Adrenal gland (tissue), 12 donors: ENCODE measurements around the gene RBM33. TPM values are rescaled to one million over a fixed set of nuclear protein-coding genes. Genes with fewer than 3 reads are reported as not detected.

Experiments
- DNase-seq, 7 donors: peaks; one replicate each; pipeline ENCODE4 v3.0.0-alpha.2; 2019 to 2020
- H3K27ac ChIP-seq, 5 donors: fragments of 200-600 bp; sonication (generic) in 4 of 5; 1 replicate in 3 of 5; 2 replicates in 2 of 5; pipeline versions ENCODE4 v1.5.1 to v1.8.0; 2016 to 2020; ENCODE audit warnings: mild to moderate bottlenecking in 1 of 5
- H3K27me3 ChIP-seq: fragments of 200-600 bp; 2 replicates; pipeline ENCODE4 v1.8.0; 2021
- H3K36me3 ChIP-seq, 2 donors: fragments of 200-600 bp; replicated peaks in 1 of 2; 1 replicate in 1 of 2; 2 replicates in 1 of 2; pipeline versions ENCODE4 v1.5.1 to v1.8.0; 2018 to 2022
- H3K4me1 ChIP-seq, 2 donors: fragments of 200-600 bp; replicated peaks in 1 of 2; 1 replicate in 1 of 2; 2 replicates in 1 of 2; pipeline versions ENCODE4 v1.5.1 to v1.8.0; 2018 to 2021
- H3K4me3 ChIP-seq, 4 donors: fragments of 200-600 bp; sonication (generic) in 3 of 4; one replicate each; pipeline ENCODE4 v1.5.1; 2016 to 2018
- H3K9me3 ChIP-seq, 3 donors: fragments of 200-600 bp; sonication (generic) in 1 of 3; replicated peaks in 1 of 3; 1 replicate in 2 of 3; 2 replicates in 1 of 3; pipeline versions ENCODE4 v1.5.1 to v1.8.0; 2016 to 2021
- POLR2A ChIP-seq, 2 donors: fragments of 450-650 bp; IDR thresholded peaks; one replicate each; pipeline ENCODE4 v1.6.1; 2017; ENCODE audit warnings: antibody characterized with exemption in 2 of 2, mild to moderate bottlenecking in 2 of 2, moderate library complexity in 1 of 2
- WGBS, 4 donors: extraction: QIAGEN DNeasy Blood & Tissue Kit in 2 of 4; methylation state at CpG; one replicate each; pipeline versions ENCODE4 v1.1.5 to v1.1.7; 2013 to 2017; 5-methylcytosine and 5-hydroxymethylcytosine counted together
- intact Hi-C, 2 donors: fragments of 100-400 bp; cut with DNase I; formaldehyde crosslinking; loops; one replicate each; pipeline versions ENCODE4 v1.14.1 to v1.15.0; 2022 to 2023
- polyA plus RNA-seq, 3 donors: library from polyadenylated mRNA; stranded (reverse); fragments of 200-250 nt in 2 of 3; fragments of 350-450 nt in 1 of 3; fragmentation: Illumina TruSeq in 1 of 3; extraction: RNeasy Lipid Tissue Mini Kit (QIAGEN cat#74804) in 1 of 3; gene quantifications; one replicate each; pipeline ENCODE4 v1.2.3, GENCODE V29; 2013 to 2014
- total RNA-seq, 9 donors: library from RNA; depleted of rRNA in 4 of 9; stranded (reverse); fragments of >200 nt in 4 of 9; fragments of 120-200 nt in 1 of 9; fragmentation: NEBNext Ultra II Directional in 1 of 9; extraction: Animal tissue kit (Norgen Biotek cat#: 25700) in 1 of 9; gene quantifications; one replicate each; pipeline versions ENCODE4 v1.1.0 to v1.2.4, GENCODE V29; 2013 to 2023
- TF ChIP-seq, protein P1 (sequence below), 6 experiments: fragments of 450-650 bp in 4 of 6; fragments of 200-600 bp in 2 of 6; sonication (generic) in 1 of 6; IDR thresholded peaks; 1 replicate in 5 of 6; 2 replicates in 1 of 6; pipeline versions ENCODE4 v1.5.1 to v1.8.0; 2016 to 2021; ENCODE audit warnings: antibody characterized with exemption in 6 of 6, mild to moderate bottlenecking in 2 of 6, moderate library complexity in 1 of 6
- donor health status: healthy with polysubstance abuse.
- donor health status: Bipolar disorder and iron deficiency.
- donor health status: DM: yes; HTN: yes; CAD: no.
- donor health status: DM: no; HTN: no; CAD: no.
- donor health status: DM: no; HTN: no; CAD: no.
- donor health status: DM: yes; HTN: yes; CAD: no.

The RBM33 gene
- total and polyA plus RNA-seq, 12 donors = 10.3 to 57.1 (median 36.9) TPM

DNA sequence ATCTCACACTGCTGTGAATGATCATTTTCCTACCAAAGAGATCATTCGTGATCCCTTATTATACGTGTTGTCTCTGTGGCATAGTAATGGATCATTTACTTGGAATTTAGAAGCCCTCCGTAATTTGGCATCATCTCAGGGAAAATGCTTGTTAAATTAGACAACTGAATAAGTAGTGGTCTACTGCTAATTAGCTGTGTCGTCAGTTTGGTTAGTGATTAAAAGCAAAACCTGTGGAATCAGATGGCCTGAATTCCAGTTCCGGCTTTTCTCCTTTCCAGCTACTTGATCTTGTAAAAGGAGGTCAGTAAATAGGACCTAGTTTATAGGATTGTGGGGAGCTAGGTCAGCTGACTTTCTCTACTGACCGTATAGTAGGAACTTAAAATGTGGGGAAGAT is 65.6 kb downstream of the RBM33 start:
- intact Hi-C loops = loop anchor here in 1 of 2 donors (10.0 kb wide), 1 partner anchor 65 kb away; the partner anchor contains the start of gene RBM33
- no peaks in the 10 kb centered on the region for H3K27me3 ChIP-seq
- no peak overlapping the region for H3K4me3 ChIP-seq
- WGBS, 4 donors = 84 to 93% (median 89%) methylated on average over 6 of the region's 6 CpGs
- no peak overlapping the region for H3K27ac ChIP-seq
- H3K9me3 ChIP-seq = no peaks in the 10 kb centered on the region
- TF ChIP-seq, protein P1, sequence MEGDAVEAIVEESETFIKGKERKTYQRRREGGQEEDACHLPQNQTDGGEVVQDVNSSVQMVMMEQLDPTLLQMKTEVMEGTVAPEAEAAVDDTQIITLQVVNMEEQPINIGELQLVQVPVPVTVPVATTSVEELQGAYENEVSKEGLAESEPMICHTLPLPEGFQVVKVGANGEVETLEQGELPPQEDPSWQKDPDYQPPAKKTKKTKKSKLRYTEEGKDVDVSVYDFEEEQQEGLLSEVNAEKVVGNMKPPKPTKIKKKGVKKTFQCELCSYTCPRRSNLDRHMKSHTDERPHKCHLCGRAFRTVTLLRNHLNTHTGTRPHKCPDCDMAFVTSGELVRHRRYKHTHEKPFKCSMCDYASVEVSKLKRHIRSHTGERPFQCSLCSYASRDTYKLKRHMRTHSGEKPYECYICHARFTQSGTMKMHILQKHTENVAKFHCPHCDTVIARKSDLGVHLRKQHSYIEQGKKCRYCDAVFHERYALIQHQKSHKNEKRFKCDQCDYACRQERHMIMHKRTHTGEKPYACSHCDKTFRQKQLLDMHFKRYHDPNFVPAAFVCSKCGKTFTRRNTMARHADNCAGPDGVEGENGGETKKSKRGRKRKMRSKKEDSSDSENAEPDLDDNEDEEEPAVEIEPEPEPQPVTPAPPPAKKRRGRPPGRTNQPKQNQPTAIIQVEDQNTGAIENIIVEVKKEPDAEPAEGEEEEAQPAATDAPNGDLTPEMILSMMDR (IDR thresholded peaks at IDR 0.05) = no peak
- no peak for TF ChIP-seq POLR2A (IDR thresholded peaks at IDR 0.05)
- DNase-seq = no peak
- peaks cover 0 to 1% of the 10 kb centered on the region in 2 donors for H3K4me1 ChIP-seq
- peaks cover 0 to 53% of the 10 kb centered on the region in 2 donors for H3K36me3 ChIP-seq

DNA sequence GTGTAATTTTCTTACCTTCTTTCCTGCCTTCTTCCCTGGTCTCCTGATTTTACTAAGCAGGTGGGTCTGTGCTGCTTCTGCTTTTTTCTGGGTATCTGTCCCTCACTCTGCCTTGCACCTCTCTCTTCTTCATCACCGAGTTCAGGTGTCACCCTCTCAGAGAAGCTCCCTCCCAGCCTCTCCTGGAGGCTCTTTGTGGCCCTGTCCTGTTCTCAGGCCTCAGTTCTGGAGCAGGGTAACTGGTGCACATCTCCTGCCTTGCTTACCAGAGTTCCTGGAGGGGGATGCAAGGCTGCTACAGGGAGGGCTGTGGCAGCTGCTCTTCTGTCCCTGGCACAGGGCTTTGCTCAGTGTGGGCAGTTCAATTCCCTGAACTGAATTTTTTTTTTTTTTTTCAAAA is 66.1 kb downstream of the RBM33 start:
- TF ChIP-seq, protein P1 (IDR thresholded peaks at IDR 0.05) = no peak
- TF ChIP-seq POLR2A (IDR thresholded peaks at IDR 0.05) = no peak
- H3K36me3 ChIP-seq = peaks cover 0 to 53% of the 10 kb centered on the region in 2 donors
- WGBS, 4 donors = 86 to 92% (median 87%) methylated on average over 1 of the region's 1 CpG

DNA sequence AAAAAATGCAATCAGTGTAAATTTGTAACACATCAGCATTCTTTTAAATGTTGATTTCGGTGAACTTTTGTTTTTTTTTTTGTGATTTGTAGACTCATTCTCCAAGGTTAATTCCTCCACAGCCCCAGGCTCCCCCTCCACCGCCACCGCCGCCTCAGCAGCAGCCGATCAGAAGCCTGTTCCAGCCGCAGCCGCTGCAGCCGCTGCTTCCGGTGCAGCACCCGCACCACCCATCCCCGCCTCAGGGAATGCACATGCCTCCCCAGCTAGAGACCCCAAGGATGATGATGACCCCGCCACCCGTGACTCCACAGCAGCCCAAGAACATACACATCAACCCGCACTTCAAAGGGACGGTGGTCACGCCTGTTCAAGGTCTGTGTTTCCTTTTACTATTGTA is 66.6 kb downstream of the RBM33 start:
- 54 to 86% (median 65%) methylated on average over 16 of the region's 16 CpGs for WGBS, 4 donors
- H3K9me3 ChIP-seq = no peaks in the 10 kb centered on the region
- H3K27ac ChIP-seq = no peak overlapping the region
- peaks cover 0 to 53% of the 10 kb centered on the region in 2 donors for H3K36me3 ChIP-seq
- peaks cover 0 to 6% of the 10 kb centered on the region in 2 donors for H3K4me1 ChIP-seq
- DNase-seq = peak in 2 of 7 donors; percentile 32 to 35
- no peaks in the 10 kb centered on the region for H3K27me3 ChIP-seq
- no peak overlapping the region for H3K4me3 ChIP-seq
- no peak for TF ChIP-seq POLR2A (IDR thresholded peaks at IDR 0.05)
- TF ChIP-seq, protein P1 (IDR thresholded peaks at IDR 0.05) = no peak
- intact Hi-C loops = loop anchor here in 1 of 2 donors (10.0 kb wide), 1 partner anchor 66 kb away; the partner anchor contains the start of gene RBM33

More for the DNA sequence above, 66.1 kb downstream of the RBM33 start:
- Histone ChIP-seq H3K4me3 (no peak overlapping the region), H3K27ac (no peak overlapping the region), H3K4me1 (peaks cover 0 to 6% of the 10 kb centered on the region in 2 donors), H3K27me3 (no peaks in the 10 kb centered on the region), H3K9me3 (no peaks in the 10 kb centered on the region)
- intact Hi-C loops = loop anchor here in 1 of 2 donors (10.0 kb wide), 1 partner anchor 66 kb away; the partner anchor contains the start of gene RBM33
- DNase-seq = no peak

DNA sequence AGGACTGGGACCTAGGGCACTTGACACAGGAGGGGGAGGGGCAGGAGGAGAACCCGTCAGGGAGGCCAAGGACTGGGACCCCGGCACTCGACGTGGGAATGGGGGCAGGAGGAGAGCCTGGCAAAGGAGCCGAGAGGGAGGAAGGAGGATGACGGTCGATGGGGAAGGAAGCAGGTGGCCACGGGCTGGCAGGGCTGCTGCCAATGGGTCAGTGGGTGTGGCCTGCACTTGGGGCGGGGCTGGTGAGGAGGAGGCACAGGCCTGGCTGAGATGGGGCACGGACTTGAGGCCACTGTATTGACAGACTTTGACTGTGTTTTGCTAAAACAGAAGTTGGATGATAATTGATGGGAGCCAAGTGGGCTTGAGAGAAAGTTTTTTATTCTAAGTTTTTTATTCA is 68.9 kb downstream of the RBM33 start:
- no peaks in the 10 kb centered on the region for H3K9me3 ChIP-seq
- H3K27ac ChIP-seq = no peak overlapping the region
- intact Hi-C loops = loop anchor here in 1 of 2 donors (10.0 kb wide), 1 partner anchor 69 kb away; the partner anchor contains the start of gene RBM33
- H3K4me1 ChIP-seq = peaks cover 0 to 6% of the 10 kb centered on the region in 2 donors
- H3K4me3 ChIP-seq = no peak overlapping the region
- peaks cover 0 to 35% of the 10 kb centered on the region in 2 donors for H3K36me3 ChIP-seq
- no peak for TF ChIP-seq POLR2A (IDR thresholded peaks at IDR 0.05)
- TF ChIP-seq, protein P1 (IDR thresholded peaks at IDR 0.05) = no peak
- DNase-seq = no peak
- WGBS, 4 donors = 72 to 83% (median 80%) methylated on average over 10 of the region's 10 CpGs
- no peaks in the 10 kb centered on the region for H3K27me3 ChIP-seq
